Liver (tissue), 9 donors: Measurements from ENCODE around the gene ANKFN1. TPM values are rescaled to one million over a fixed set of nuclear protein-coding genes. Genes with fewer than 3 reads are reported as not detected.

ENCODE experiments used
- DNase-seq: peaks from one replicate; pipeline ENCODE4 v3.0.0-alpha.2; 2017; ENCODE audit warnings: low spot score
- H3K27ac ChIP-seq, 2 donors: one replicate each; pipeline ENCODE4 v1.7.0; 2013; ENCODE audit warnings: inconsistent platforms in 2 of 2, low read length in 2 of 2, control low read depth in 1 of 2, low read depth in 1 of 2, mild to moderate bottlenecking in 1 of 2
- H3K27me3 ChIP-seq, 4 donors: one replicate each; pipeline versions ENCODE4 v1.6.1 to v1.7.0; 2013; ENCODE audit warnings: low read length in 3 of 4, inconsistent platforms in 1 of 4, mild to moderate bottlenecking in 1 of 4, moderate library complexity in 1 of 4; ENCODE audit not compliant: control insufficient read depth in 4 of 4, insufficient read depth in 4 of 4
- H3K36me3 ChIP-seq, 4 donors: one replicate each; pipeline versions ENCODE4 v1.6.1 to v1.7.0; 2013; ENCODE audit warnings: low read length in 3 of 4, mild to moderate bottlenecking in 3 of 4, low read depth in 1 of 4, moderate library complexity in 1 of 4; ENCODE audit not compliant: control insufficient read depth in 4 of 4, insufficient read depth in 3 of 4
- H3K4me1 ChIP-seq, 4 donors: one replicate each; pipeline versions ENCODE4 v1.6.1 to v1.7.0; 2013; ENCODE audit warnings: low read length in 3 of 4, mild to moderate bottlenecking in 3 of 4, moderate library complexity in 1 of 4; ENCODE audit not compliant: control insufficient read depth in 4 of 4, insufficient read depth in 4 of 4
- H3K4me3 ChIP-seq, 3 donors: one replicate each; pipeline versions ENCODE4 v1.6.1 to v1.7.0; 2013; ENCODE audit warnings: low read length in 3 of 3, control low read depth in 1 of 3, low read depth in 1 of 3, mild to moderate bottlenecking in 1 of 3
- H3K9ac ChIP-seq, 2 donors: one replicate each; pipeline ENCODE4 v1.7.0; 2013; ENCODE audit warnings: low read length in 2 of 2, mild to moderate bottlenecking in 2 of 2, moderate library complexity in 2 of 2, control low read depth in 1 of 2, low read depth in 1 of 2
- H3K9me3 ChIP-seq, 4 donors: one replicate each; pipeline versions ENCODE4 v1.6.1 to v1.7.0; 2013; ENCODE audit warnings: low read length in 3 of 4; ENCODE audit not compliant: control insufficient read depth in 4 of 4
- ATF3 ChIP-seq: IDR thresholded peaks from 2 replicates; pipeline ENCODE4 v1.6.1; 2016; ENCODE audit warnings: antibody characterized with exemption
- CTCF ChIP-seq: fragments of 150-350 bp; IDR thresholded peaks from 2 replicates; pipeline ENCODE4 v1.5.1; 2017; ENCODE audit warnings: improper control_type of control experiment, low read depth, low read length; ENCODE audit not compliant: missing input control
- EGR1 ChIP-seq, 2 donors: IDR thresholded peaks; 2 replicates each; pipeline ENCODE4 v1.6.1; 2016 to 2018; ENCODE audit warnings: antibody characterized with exemption in 2 of 2, low read depth in 2 of 2
- FOXA1 ChIP-seq: IDR thresholded peaks from 2 replicates; pipeline ENCODE4 v1.6.1; 2016; ENCODE audit warnings: antibody characterized with exemption
- FOXA2 ChIP-seq: IDR thresholded peaks from 2 replicates; pipeline ENCODE4 v1.6.1; 2016; ENCODE audit warnings: antibody characterized with exemption
- GABPA ChIP-seq, 2 donors: IDR thresholded peaks in 1 of 2; conservative IDR thresholded peaks in 1 of 2; 2 replicates each; pipeline ENCODE4 v1.6.1; 2016; ENCODE audit warnings: antibody characterized with exemption in 2 of 2, mild to moderate bottlenecking in 1 of 2, moderate library complexity in 1 of 2
- HNF4A ChIP-seq, 2 donors: conservative IDR thresholded peaks; 2 replicates each; pipeline ENCODE4 v1.6.1; 2016; ENCODE audit warnings: antibody characterized with exemption in 2 of 2, mild to moderate bottlenecking in 2 of 2
- HNF4G ChIP-seq: IDR thresholded peaks from 2 replicates; pipeline ENCODE4 v1.6.1; 2016; ENCODE audit warnings: antibody characterized with exemption
- JUND ChIP-seq, 2 donors: IDR thresholded peaks; 2 replicates each; pipeline ENCODE4 v1.6.1; 2016; ENCODE audit warnings: antibody characterized with exemption in 2 of 2
- MAX ChIP-seq: IDR thresholded peaks from 2 replicates; pipeline ENCODE4 v1.6.1; 2016; ENCODE audit warnings: antibody characterized with exemption
- NR2F2 ChIP-seq: IDR thresholded peaks from 2 replicates; pipeline ENCODE4 v1.6.1; 2016; ENCODE audit warnings: antibody characterized with exemption
- RAD21 ChIP-seq, 2 donors: IDR thresholded peaks; 2 replicates each; pipeline ENCODE4 v1.6.1; 2016; ENCODE audit warnings: antibody characterized with exemption in 2 of 2, mild to moderate bottlenecking in 2 of 2
- REST ChIP-seq: IDR thresholded peaks from 2 replicates; pipeline ENCODE4 v1.6.1; 2016; ENCODE audit warnings: antibody characterized with exemption, mild to moderate bottlenecking
- RXRA ChIP-seq, 2 donors: IDR thresholded peaks; 2 replicates each; pipeline ENCODE4 v1.6.1; 2017 to 2018; ENCODE audit warnings: antibody characterized with exemption in 2 of 2, mild to moderate bottlenecking in 1 of 2
- SP1 ChIP-seq: IDR thresholded peaks from 2 replicates; pipeline ENCODE4 v1.6.1; 2018; ENCODE audit warnings: antibody characterized with exemption, mild to moderate bottlenecking
- TAF1 ChIP-seq: conservative IDR thresholded peaks from 2 replicates; pipeline ENCODE4 v1.6.1; 2016; ENCODE audit warnings: antibody characterized with exemption, mild to moderate bottlenecking
- YY1 ChIP-seq: IDR thresholded peaks from 2 replicates; pipeline ENCODE4 v1.6.1; 2016; ENCODE audit warnings: antibody characterized with exemption, mild to moderate bottlenecking
- ZBTB33 ChIP-seq: IDR thresholded peaks from 2 replicates; pipeline ENCODE4 v1.6.1; 2016; ENCODE audit warnings: antibody characterized with exemption
- WGBS: extraction: QIAGEN DNeasy Blood & Tissue Kit; methylation state at CpG from one replicate; pipeline ENCODE4 v1.1.7; 2013; 5-methylcytosine and 5-hydroxymethylcytosine counted together
- polyA plus RNA-seq, 2 donors: library from polyadenylated mRNA; stranded (reverse) in 1 of 2; unstranded in 1 of 2; fragments of 200-250 nt in 1 of 2; fragments of >200 nt in 1 of 2; fragmentation: Nextera tagmentation in 1 of 2; extraction: Ambion mirVana in 1 of 2; gene quantifications; one replicate each; pipeline versions ENCODE4 v1.2.1 to v1.2.3, GENCODE V29; 2013 to 2015
- total RNA-seq, 2 donors: library from RNA; depleted of rRNA; stranded (reverse); fragments of >200 nt; gene quantifications; one replicate each; pipeline ENCODE4 v1.2.3, GENCODE V29; 2014
- donor health status: healthy.
- donor health status: healthy.
- donor health status: healthy.
- donor health status: healthy.
- donor health status: healthy.

The ANKFN1 gene
- total and polyA plus RNA-seq, 4 donors: not detected

GRCh38 chr17:56169621-56170020, 16.3 kb downstream of the ANKFN1 start:
- no peaks in the 10 kb centered on the region for H3K4me1 ChIP-seq
- no peak for DNase-seq
- WGBS: 88% methylated on average over 3 of the region's 3 CpGs
- no peak overlapping the region for H3K9ac ChIP-seq
- H3K36me3 ChIP-seq: no peaks in the 10 kb centered on the region
- no peaks in the 10 kb centered on the region for H3K9me3 ChIP-seq
- no peaks in the 10 kb centered on the region for H3K27me3 ChIP-seq
- TF ChIP-seq RXRA (IDR thresholded peaks at IDR 0.05) (no peak), FOXA2 (no peak), HNF4G (no peak), CTCF (no peak), NR2F2 (no peak), HNF4A (conservative IDR thresholded peaks at IDR 0.05) (no peak), TAF1 (no peak), FOXA1 (no peak), RAD21 (IDR thresholded peaks at IDR 0.05) (no peak), ZBTB33 (no peak)
- no peak overlapping the region for H3K27ac ChIP-seq
- H3K4me3 ChIP-seq: no peak overlapping the region

- Histone ChIP-seq H3K27me3 (peaks cover 0 to 3% (median 0%) of the 10 kb centered on the region in 4 donors), H3K27ac (no peak overlapping the region), H3K4me1 (no peaks in the 10 kb centered on the region), H3K9ac (no peak overlapping the region), H3K4me3 (no peak overlapping the region), H3K36me3 (no peaks in the 10 kb centered on the region), H3K9me3 (no peaks in the 10 kb centered on the region)
- DNase-seq: no peak
- TF ChIP-seq REST: no peak
- no peak for TF ChIP-seq MAX
- no peak for TF ChIP-seq HNF4A (conservative IDR thresholded peaks at IDR 0.05)
- TF ChIP-seq CTCF: no peak
- TF ChIP-seq JUND (IDR thresholded peaks at IDR 0.05): no peak
- no peak for TF ChIP-seq RAD21 (IDR thresholded peaks at IDR 0.05)
- no peak for TF ChIP-seq FOXA1
- TF ChIP-seq YY1: no peak
- TF ChIP-seq TAF1: no peak
- no peak for TF ChIP-seq RXRA (IDR thresholded peaks at IDR 0.05)
- no peak for TF ChIP-seq FOXA2
- TF ChIP-seq NR2F2: no peak
- TF ChIP-seq ATF3: no peak
- no peak for TF ChIP-seq ZBTB33
- TF ChIP-seq HNF4G: no peak
- TF ChIP-seq GABPA (IDR thresholded peaks at IDR 0.05 in 1 of 2, conservative IDR thresholded peaks at IDR 0.05 in 1 of 2): no peak
- TF ChIP-seq SP1: no peak
- TF ChIP-seq EGR1 (IDR thresholded peaks at IDR 0.05; ENCODE audit: low read depth in 2 of 2): no peak
- 72% methylated on average over 4 of the region's 4 CpGs for WGBS
Measured at GRCh38 chr17:56171186-56171959, 18.1 kb downstream of the ANKFN1 start.
